Endodermal cell (in vitro differentiated cells): Measurements from ENCODE around the gene SEMA4B. TPM values are rescaled to one million over a fixed set of nuclear protein-coding genes. Genes with fewer than 3 reads are reported as not detected.

Experiments used
- total RNA-seq, 2 donors: library from RNA; stranded (reverse); fragmentation: NEBNext Ultra II Directional in 1 of 2; extraction: Animal tissue kit (Norgen Biotek cat#: 25700) in 1 of 2; gene quantifications; 2 replicates in 1 of 2; 3 replicates in 1 of 2; pipeline ENCODE4 v1.2.1, GENCODE V29; 2021

Gene SEMA4B
- total RNA-seq, 2 donors from 2014 or later, result 25.1 to 33.1 TPM

Other genes starting within 250 kb of the SEMA4B start
- 10 to 100 TPM; 31.8 to 39.1 TPM for gene ZNF710, start 200.0 kb upstream of the SEMA4B start, total RNA-seq
- gene IDH2, start 98.9 kb upstream of the SEMA4B start, total RNA-seq, result 10 to 100 TPM; 27.0 to 50.8 TPM
- 10 to 100 TPM; 31.3 to 34.0 TPM for gene CIB1, start 32.6 kb downstream of the SEMA4B start, total RNA-seq
- gene GDPGP1, start 32.9 kb downstream of the SEMA4B start, total RNA-seq, result 1 to 10 TPM; 4.8 to 5.4 TPM
- under 1 TPM; 0.15 to 0.46 TPM for gene TTLL13, start 48.2 kb downstream of the SEMA4B start, total RNA-seq
- 100 to 1,000 TPM in 1 of 2 donors, 10 to 100 TPM in 1; 89.3 to 103 TPM for gene NGRN, start 64.3 kb downstream of the SEMA4B start, total RNA-seq
- gene ZNF774, start 151.0 kb downstream of the SEMA4B start, total RNA-seq, result 1 to 10 TPM; 2.5 to 3.6 TPM
- gene IQGAP1, start 186.9 kb downstream of the SEMA4B start, total RNA-seq, result 100 to 1,000 TPM in 1 of 2 donors, 10 to 100 TPM in 1; 94.4 to 124 TPM